OCI-LY7 (cell line): Measurements from ENCODE around the gene WDR18.

Source experiments
- CTCF ChIP-seq: fragments of 200-600 bp; sonication (generic); conservative IDR thresholded peaks from 2 replicates; pipeline ENCODE4 v1.5.1; 2014; ENCODE audit warnings: mild to moderate bottlenecking, antibody characterized with exemption, low read length, moderate library complexity, mixed read lengths
- EZH2phosphoT487 ChIP-seq: fragments of 200-600 bp; sonication (generic); IDR thresholded peaks from 2 replicates; pipeline ENCODE4 v1.6.1; 2018; ENCODE audit warnings: low read depth, borderline replicate concordance, mild to moderate bottlenecking, mixed run types, antibody characterized with exemption, low read length, moderate library complexity, mixed read lengths

GRCh38 chr19:960601-960938 is 23.6 kb upstream of the WDR18 start:
- TF ChIP-seq CTCF (no peak), EZH2phosphoT487 (no peak)
